ENCODE results near the gene ATP8B1.
"Not testable (repeated sequence)": the region's sequence is repeated elsewhere in the genome, so short reads cannot be mapped to it uniquely, and the experiment has no call there.

ATP8B1 gene

GRCh38 chr18:57803103-57803969 is at the start of gene ATP8B1:
TSS of gene ATP8B1 (minus strand) at chr18:57803315. CDS start at chr18:57731807, 71,508 bp downstream.
- DNase-seq (ENCODE audit: low read depth) = no peak

GRCh38 chr18:57850063-57850462 is 46.9 kb upstream of the ATP8B1 start:
- DNase-seq (ENCODE audit: low read depth) = no peak

- not testable (repeated sequence) for DNase-seq (ENCODE audit: low read depth)
Measured at GRCh38 chr18:57848374-57848773, 45.3 kb upstream of the ATP8B1 start.

GRCh38 chr18:57847431-57847830 is 44.3 kb upstream of the ATP8B1 start:
- DNase-seq (ENCODE audit: low read depth) = not testable (repeated sequence)

GRCh38 chr18:57846258-57846657 is 43.1 kb upstream of the ATP8B1 start:
- DNase-seq (ENCODE audit: low read depth) = no peak

- no peak for DNase-seq (ENCODE audit: low read depth)
Measured at GRCh38 chr18:57845605-57846074, 42.5 kb upstream of the ATP8B1 start.

- DNase-seq (ENCODE audit: low read depth) = no peak
Measured at GRCh38 chr18:57844319-57844718, 41.2 kb upstream of the ATP8B1 start.

- DNase-seq (ENCODE audit: low read depth) = no peak
Measured at GRCh38 chr18:57843386-57843785, 40.3 kb upstream of the ATP8B1 start.

- no peak for DNase-seq (ENCODE audit: low read depth)
Measured at GRCh38 chr18:57841568-57841967, 38.5 kb upstream of the ATP8B1 start.

- no peak for DNase-seq (ENCODE audit: low read depth)
Measured at GRCh38 chr18:57839942-57840381, 36.8 kb upstream of the ATP8B1 start.

GRCh38 chr18:57837917-57838548 is 34.9 kb upstream of the ATP8B1 start:
- no peak for DNase-seq (ENCODE audit: low read depth)

- no peak for DNase-seq (ENCODE audit: low read depth)
Measured at GRCh38 chr18:57836557-57836956, 33.4 kb upstream of the ATP8B1 start.

- no peak for DNase-seq (ENCODE audit: low read depth)
Measured at GRCh38 chr18:57835904-57836303, 32.8 kb upstream of the ATP8B1 start.

- no peak for DNase-seq (ENCODE audit: low read depth)
Measured at GRCh38 chr18:57834616-57835015, 31.5 kb upstream of the ATP8B1 start.

- no peak for DNase-seq (ENCODE audit: low read depth)
Measured at GRCh38 chr18:57833441-57834101, 30.5 kb upstream of the ATP8B1 start.

- DNase-seq (ENCODE audit: low read depth) = no peak
Measured at GRCh38 chr18:57832730-57833129, 29.6 kb upstream of the ATP8B1 start.

GRCh38 chr18:57831597-57832377 is 28.7 kb upstream of the ATP8B1 start:
- no peak for DNase-seq (ENCODE audit: low read depth)

GRCh38 chr18:57827646-57828045 is 24.5 kb upstream of the ATP8B1 start:
- no peak for DNase-seq (ENCODE audit: low read depth)

GRCh38 chr18:57826252-57826651 is 23.1 kb upstream of the ATP8B1 start:
- no peak for DNase-seq (ENCODE audit: low read depth)

GRCh38 chr18:57820583-57820982 is 17.5 kb upstream of the ATP8B1 start:
- DNase-seq (ENCODE audit: low read depth) = not testable (repeated sequence)

- no peak for DNase-seq (ENCODE audit: low read depth)
Measured at GRCh38 chr18:57819671-57820460, 16.8 kb upstream of the ATP8B1 start.
